Measurements from ENCODE around the gene SH3PXD2A. TPM values are rescaled to one million over a fixed set of nuclear protein-coding genes. Genes with fewer than 3 reads are reported as not detected.

Gene SH3PXD2A
- total and polyA plus RNA-seq, 10 of the 15 experiments (the other 5 are each of a cell fraction or from before 2014, with no cell fraction given) = 0.63 to 14.0 (median 4.4) TPM

- Histone ChIP-seq H3K27ac (ENCODE audit: control insufficient read depth, insufficient read depth) (no peak overlapping the region), H3K36me3 (ENCODE audit: control insufficient read depth in 2 of 2, insufficient read depth in 2 of 2, low read length in 1 of 2) (no peaks in the 10 kb centered on the region), H3K4me2 (ENCODE audit: control insufficient read depth, insufficient read depth) (no peak overlapping the region), H2AFZ (ENCODE audit: control insufficient read depth, low read depth, low read length) (no peak overlapping the region), H3K9me3 (replicated peaks; ENCODE audit: control insufficient read depth, insufficient read depth, low read length) (no peaks in the 10 kb centered on the region), H3K79me2 (ENCODE audit: control insufficient read depth, insufficient read depth, low read length) (no peaks in the 10 kb centered on the region), H3K4me3 (no peak overlapping the region), H3K9ac (ENCODE audit: control insufficient read depth, insufficient read depth, low read length) (no peak overlapping the region), H3K4me1 (ENCODE audit: control insufficient read depth, insufficient read depth, low read length) (peaks cover 5% of the 10 kb centered on the region), H4K20me1 (ENCODE audit: control insufficient read depth, insufficient read depth) (no peaks in the 10 kb centered on the region; the same call in 1 of the 2 replicates), H3K27me3 (replicated peaks in 1 of 2; ENCODE audit: control insufficient read depth in 2 of 2, insufficient read depth in 2 of 2, low read length in 1 of 2) (peaks cover 10 to 13% of the 10 kb centered on the region in 2 experiments)
- WGBS (ENCODE audit: insufficient coverage, insufficient replicate concordance, low lambda C conversion rate, missing lambda C conversion rate) = 54% methylated on average over 12 of the region's 12 CpGs
- ATAC-seq (no peak), FAIRE-seq (no peak), DNase-seq (ENCODE audit: low read depth, low spot score) (no peak)
- no TSS peak for BruUV-seq (replicated peaks)
- POLR2A ChIA-PET = no interaction called here
- RAD21 ChIA-PET (ENCODE audit: unreplicated experiment) = no interaction called here
- SMC1A ChIA-PET (ENCODE audit: uncharacterized antibody, unreplicated experiment) = no interaction called here
- intact Hi-C loops (cut with micrococcal nuclease; ENCODE audit: unreplicated experiment) = no loop called here
- in situ Hi-C loops (cut with MboI) = no loop called here
- CTCF ChIA-PET = no interaction called here
- no peak for TF ChIP-seq TCF12 (IDR thresholded peaks at IDR 0.05; ENCODE audit: low read depth, low read length)
- TF ChIP-seq MYB (IDR thresholded peaks at IDR 0.05; ENCODE audit: borderline replicate concordance, low read depth, low read length) = no peak
- TF ChIP-seq CREB1 (IDR thresholded peaks at IDR 0.05; ENCODE audit: low read depth) = no peak
- TF ChIP-seq SREBF1 (IDR thresholded peaks at IDR 0.05; ENCODE audit: low read length) = no peak
- TF ChIP-seq CHD2 (IDR thresholded peaks at IDR 0.05; ENCODE audit: borderline replicate concordance, low read depth, low read length) = no peak
- TF ChIP-seq CREM (IDR thresholded peaks at IDR 0.05; ENCODE audit: low read depth) = no peak
- TF ChIP-seq SMAD1 (IDR thresholded peaks at IDR 0.05; ENCODE audit: low read depth, partially characterized antibody) = no peak
- TF ChIP-seq SUZ12 (IDR thresholded peaks at IDR 0.05; ENCODE audit: unreplicated experiment) = no peak
- TF ChIP-seq BCLAF1 (IDR thresholded peaks at IDR 0.05) = no peak
- no peak for TF ChIP-seq JUND (IDR thresholded peaks at IDR 0.05; ENCODE audit: low read depth, low read length)
- no peak for TF ChIP-seq CBFB (IDR thresholded peaks at IDR 0.05; ENCODE audit: low read depth)
- TF ChIP-seq ATF2 (IDR thresholded peaks at IDR 0.05; ENCODE audit: low read length) = no peak
- TF ChIP-seq MXI1 (IDR thresholded peaks at IDR 0.05; ENCODE audit: low read depth, low read length) = no peak
- TF ChIP-seq ZSCAN29 (IDR thresholded peaks at IDR 0.05) = no peak
- TF ChIP-seq, protein P1, sequence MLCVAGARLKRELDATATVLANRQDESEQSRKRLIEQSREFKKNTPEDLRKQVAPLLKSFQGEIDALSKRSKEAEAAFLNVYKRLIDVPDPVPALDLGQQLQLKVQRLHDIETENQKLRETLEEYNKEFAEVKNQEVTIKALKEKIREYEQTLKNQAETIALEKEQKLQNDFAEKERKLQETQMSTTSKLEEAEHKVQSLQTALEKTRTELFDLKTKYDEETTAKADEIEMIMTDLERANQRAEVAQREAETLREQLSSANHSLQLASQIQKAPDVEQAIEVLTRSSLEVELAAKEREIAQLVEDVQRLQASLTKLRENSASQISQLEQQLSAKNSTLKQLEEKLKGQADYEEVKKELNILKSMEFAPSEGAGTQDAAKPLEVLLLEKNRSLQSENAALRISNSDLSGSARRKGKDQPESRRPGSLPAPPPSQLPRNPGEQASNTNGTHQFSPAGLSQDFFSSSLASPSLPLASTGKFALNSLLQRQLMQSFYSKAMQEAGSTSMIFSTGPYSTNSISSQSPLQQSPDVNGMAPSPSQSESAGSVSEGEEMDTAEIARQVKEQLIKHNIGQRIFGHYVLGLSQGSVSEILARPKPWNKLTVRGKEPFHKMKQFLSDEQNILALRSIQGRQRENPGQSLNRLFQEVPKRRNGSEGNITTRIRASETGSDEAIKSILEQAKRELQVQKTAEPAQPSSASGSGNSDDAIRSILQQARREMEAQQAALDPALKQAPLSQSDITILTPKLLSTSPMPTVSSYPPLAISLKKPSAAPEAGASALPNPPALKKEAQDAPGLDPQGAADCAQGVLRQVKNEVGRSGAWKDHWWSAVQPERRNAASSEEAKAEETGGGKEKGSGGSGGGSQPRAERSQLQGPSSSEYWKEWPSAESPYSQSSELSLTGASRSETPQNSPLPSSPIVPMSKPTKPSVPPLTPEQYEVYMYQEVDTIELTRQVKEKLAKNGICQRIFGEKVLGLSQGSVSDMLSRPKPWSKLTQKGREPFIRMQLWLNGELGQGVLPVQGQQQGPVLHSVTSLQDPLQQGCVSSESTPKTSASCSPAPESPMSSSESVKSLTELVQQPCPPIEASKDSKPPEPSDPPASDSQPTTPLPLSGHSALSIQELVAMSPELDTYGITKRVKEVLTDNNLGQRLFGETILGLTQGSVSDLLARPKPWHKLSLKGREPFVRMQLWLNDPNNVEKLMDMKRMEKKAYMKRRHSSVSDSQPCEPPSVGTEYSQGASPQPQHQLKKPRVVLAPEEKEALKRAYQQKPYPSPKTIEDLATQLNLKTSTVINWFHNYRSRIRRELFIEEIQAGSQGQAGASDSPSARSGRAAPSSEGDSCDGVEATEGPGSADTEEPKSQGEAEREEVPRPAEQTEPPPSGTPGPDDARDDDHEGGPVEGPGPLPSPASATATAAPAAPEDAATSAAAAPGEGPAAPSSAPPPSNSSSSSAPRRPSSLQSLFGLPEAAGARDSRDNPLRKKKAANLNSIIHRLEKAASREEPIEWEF (IDR thresholded peaks at IDR 0.05; ENCODE audit: insufficient replicate concordance, low read depth, low read length) = no peak
- no peak for TF ChIP-seq RUNX3 (IDR thresholded peaks at IDR 0.05; ENCODE audit: low read length)
Observed at GRCh38 chr10:103556383-103557007, 298.9 kb downstream of the SH3PXD2A start.

Data from GM12878 (cell line).